DLD1 (cell line): Measurements from ENCODE around the gene MICALL1.
"Not testable (repeated sequence)": the region's sequence is repeated elsewhere in the genome, so short reads cannot be mapped to it uniquely, and the experiment has no call there.

Source experiments
- in situ Hi-C: cut with HindIII; loops from 2 replicates; pipeline ENCODE4 v1.10.0; 2017; ENCODE audit warnings: low sequenced_read_pairs

The MICALL1 gene

GRCh38 chr22:37954686-37955085 lies 48.6 kb downstream of the MICALL1 start:
- in situ Hi-C loops: no loop called here

GRCh38 chr22:37955825-37956397 lies 49.8 kb downstream of the MICALL1 start:
- in situ Hi-C loops: not testable (repeated sequence)

DNA sequence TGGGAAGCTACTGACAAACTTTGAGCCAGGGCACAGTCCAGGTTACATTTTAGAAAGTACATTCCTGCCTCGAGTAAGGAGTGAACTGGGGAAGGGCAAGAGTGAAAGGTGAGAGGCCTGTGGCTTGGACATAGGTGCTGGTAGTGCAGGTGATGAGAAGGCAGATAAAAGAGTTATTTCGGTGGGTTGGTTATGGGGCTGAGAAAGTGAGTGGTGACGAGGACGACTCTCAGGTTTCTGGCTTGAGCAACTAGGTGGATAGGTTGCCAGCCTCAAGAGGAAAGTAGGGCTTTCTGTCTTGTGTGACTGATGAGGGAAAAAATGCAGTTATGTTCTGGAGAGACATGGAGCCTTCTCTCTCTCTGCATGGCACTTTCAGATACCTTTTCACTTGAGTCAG lies 51.1 kb downstream of the MICALL1 start:
- in situ Hi-C loops: no loop called here

GRCh38 chr22:37959231-37959825 lies 53.2 kb downstream of the MICALL1 start:
- in situ Hi-C loops: no loop called here

DNA sequence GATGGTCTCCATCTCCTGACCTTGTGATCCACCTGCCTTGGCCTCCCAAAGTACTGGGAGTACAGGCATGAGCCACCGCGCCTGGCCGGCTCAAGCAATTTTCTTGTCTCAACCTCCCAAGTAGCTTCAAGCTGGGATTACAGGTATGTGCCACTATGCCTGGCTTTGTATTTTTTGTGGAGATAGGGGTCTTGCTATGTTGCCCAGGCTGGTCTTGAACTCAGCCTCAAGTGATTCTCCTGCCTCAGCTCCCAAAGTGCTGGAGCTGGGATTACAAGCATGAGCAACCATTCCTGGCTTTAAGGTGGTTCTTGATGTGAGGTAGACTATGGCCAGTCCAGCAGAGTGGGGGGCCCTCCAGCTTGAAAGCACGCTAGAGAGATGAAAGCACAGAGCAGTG lies 55.0 kb downstream of the MICALL1 start:
- in situ Hi-C loops: no loop called here

DNA sequence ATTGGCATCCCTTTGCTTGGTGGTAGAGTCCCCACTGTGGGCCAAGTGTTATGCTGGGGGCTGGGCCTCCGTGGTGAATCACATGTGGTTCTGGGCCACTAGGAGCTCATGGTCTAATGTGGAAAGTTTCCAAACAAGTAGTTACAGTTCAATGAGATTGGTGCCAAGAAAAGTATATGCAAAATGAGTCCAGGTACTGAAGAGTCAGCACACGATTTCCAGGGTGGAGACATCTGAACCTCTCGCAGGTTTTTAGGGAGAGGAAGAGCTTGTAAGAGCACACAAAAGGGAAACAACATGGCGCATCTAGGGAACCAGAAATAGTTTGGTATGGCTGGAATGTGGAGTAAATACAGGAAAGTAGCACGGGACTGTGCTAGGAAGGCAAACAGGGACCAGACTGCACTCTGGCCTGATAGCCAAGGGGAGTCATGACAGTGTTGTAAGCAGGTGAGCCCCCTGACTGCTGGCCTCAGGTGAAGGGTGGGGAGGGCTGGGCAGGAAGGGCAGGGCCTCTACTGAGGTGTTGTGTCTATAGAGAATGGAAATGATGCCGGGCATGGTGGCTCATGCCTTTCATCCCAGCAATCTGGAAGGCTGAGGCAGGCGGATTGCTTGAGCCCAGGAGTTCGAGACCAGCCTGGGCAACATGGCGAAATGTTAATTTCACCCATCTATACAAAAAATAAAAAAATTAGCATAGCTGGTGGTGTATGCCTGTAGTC lies 60.0 kb downstream of the MICALL1 start:
- in situ Hi-C loops: no loop called here

DNA sequence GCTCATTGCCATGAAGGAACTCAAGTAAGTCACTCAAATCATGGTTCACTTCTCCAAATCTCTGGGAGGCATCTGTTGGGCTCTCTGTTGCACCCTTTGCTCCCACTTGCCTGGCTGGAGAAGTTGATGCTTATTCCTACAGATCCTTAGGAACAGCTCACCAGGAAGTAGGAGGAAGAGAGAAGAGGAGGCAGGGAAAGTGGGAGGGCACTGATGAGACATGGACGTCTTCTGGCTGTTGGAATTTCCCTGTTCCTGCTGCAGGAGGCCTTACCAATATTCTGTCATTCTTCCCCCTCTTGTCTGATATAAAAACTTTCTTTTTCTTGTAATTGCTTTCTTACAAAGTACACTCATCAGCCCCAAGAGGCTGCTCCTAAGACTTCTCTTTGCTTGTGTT lies 61.0 kb downstream of the MICALL1 start:
- in situ Hi-C loops: no loop called here

GRCh38 chr22:37967637-37968451 lies 61.7 kb downstream of the MICALL1 start:
- in situ Hi-C loops: no loop called here

- in situ Hi-C loops: no loop called here
These were observed 62.6 kb downstream of the MICALL1 start for GRCh38 chr22:37968452-37969251.

- in situ Hi-C loops: no loop called here
These were observed 64.8 kb downstream of the MICALL1 start for GRCh38 chr22:37970864-37971263.

DNA sequence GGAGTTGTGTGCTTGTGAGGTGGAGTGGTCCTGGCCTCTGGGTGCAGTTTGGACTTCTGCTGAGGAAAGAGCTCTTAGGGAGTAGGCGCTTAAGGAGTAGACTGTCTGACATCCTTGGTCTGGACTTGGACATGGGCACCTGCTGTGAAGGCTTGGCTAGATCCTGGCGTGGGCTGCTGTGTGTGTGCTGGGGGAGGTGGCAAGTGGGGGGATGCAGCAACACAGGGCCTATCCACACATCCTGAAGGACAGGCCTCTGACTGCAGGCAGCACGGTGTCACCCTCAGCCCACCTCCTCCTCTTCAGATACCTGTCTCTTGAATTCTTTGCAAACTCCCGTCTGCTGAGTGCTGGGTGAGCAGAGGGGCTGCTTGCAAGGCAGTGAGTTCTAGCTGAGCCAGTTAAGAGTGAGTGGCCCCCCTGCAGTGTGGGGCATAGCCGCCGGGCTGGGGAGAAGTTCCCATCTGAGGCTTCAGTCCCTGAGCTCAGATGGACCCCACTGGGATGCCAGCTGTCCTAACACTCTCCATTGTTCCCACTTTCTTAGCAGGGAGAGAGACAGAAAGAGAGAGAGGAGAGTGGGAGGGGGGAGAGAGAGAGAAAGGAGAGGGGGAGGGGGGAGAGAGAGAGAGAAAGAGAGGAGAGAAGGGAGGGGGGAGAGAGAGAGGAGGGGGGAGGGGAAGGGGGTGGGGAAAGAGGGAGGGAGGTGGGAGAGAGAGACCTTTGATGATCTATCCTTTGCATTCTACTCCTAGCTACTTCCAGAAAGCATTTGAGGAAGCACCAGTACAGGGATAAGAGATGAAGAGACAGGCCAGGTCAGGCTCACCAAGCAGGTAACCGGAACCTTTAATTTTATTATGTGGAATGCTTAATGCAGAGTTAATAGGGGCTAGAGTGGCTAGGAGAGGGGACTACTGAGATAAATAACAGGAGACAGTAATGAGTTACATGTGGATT lies 65.7 kb downstream of the MICALL1 start:
- in situ Hi-C loops: no loop called here

- in situ Hi-C loops: no loop called here
These were observed 66.4 kb downstream of the MICALL1 start for GRCh38 chr22:37972527-37972926.

- in situ Hi-C loops: no loop called here
These were observed 67.4 kb downstream of the MICALL1 start for GRCh38 chr22:37973271-37974170.

GRCh38 chr22:37975153-37975552 lies 69.1 kb downstream of the MICALL1 start:
- in situ Hi-C loops: no loop called here

GRCh38 chr22:37976022-37976421 lies 69.9 kb downstream of the MICALL1 start:
- in situ Hi-C loops: not testable (repeated sequence)

- in situ Hi-C loops: no loop called here
These were observed 70.5 kb downstream of the MICALL1 start for GRCh38 chr22:37976547-37976946.

GRCh38 chr22:37979782-37980181 lies 73.7 kb downstream of the MICALL1 start:
- in situ Hi-C loops: no loop called here

- in situ Hi-C loops: no loop called here
These were observed 75.3 kb downstream of the MICALL1 start for GRCh38 chr22:37981282-37982011.
